GM12878 (cell line): ENCODE results near the gene NUP210. TPM values are rescaled to one million over a fixed set of nuclear protein-coding genes. Genes with fewer than 3 reads are reported as not detected.

Experiments used
- ATAC-seq: fragments of 200-7000 bp; cut with Tn5 transposase; 3 replicates; pipeline ENCODE4 v1.9.1; 2020; ENCODE audit warnings: mild to moderate bottlenecking, moderate library complexity
- BruUV-seq: library from RNA; stranded (reverse); fragments of 400-500 nt; replicated peaks from 2 replicates; lab custom pipeline; 2021; lab: Mats Ljungman, UMichigan
- CTCF ChIA-PET: fragments of 300-600 bp; sonication (Branson Sonifier 250); formaldehyde crosslinking; extraction: SDS; loops from one replicate; lab custom pipeline; 2021; ENCODE audit warnings: inconsistent platforms; lab: Yijun Ruan, JAX
- POLR2A ChIA-PET: fragments of 350-600 bp; formaldehyde crosslinking; extraction: SDS; loops from one replicate; lab custom pipeline; 2021; ENCODE audit warnings: inconsistent platforms; lab: Charles Lee
- RAD21 ChIA-PET: fragments of 300-600 bp; sonication (Branson Sonifier 250); formaldehyde crosslinking; loops from one replicate; lab custom pipeline; 2023; ENCODE audit warnings: antibody characterized with exemption; ENCODE audit not compliant: unreplicated experiment; lab: Charles Lee
- SMC1A ChIA-PET: fragments of 300-600 bp; sonication (Branson Sonifier 250); formaldehyde crosslinking; loops from one replicate; lab custom pipeline; 2023; ENCODE audit not compliant: unreplicated experiment, uncharacterized antibody; lab: Charles Lee
- DNase-seq: peaks from one replicate; pipeline ENCODE4 v3.0.0-alpha.2; 2011; ENCODE audit warnings: low read depth, low spot score
- FAIRE-seq: peaks from 3 replicates; lab custom pipeline; 2011; peaks lifted over from hg19 to GRCh38; lab: Jason Lieb, UNC
- H2AFZ ChIP-seq: 2 replicates; pipeline ENCODE4 v1.6.0; 2011; ENCODE audit warnings: low read depth, low read length, control low read depth; ENCODE audit not compliant: control insufficient read depth
- H3K27ac ChIP-seq: 2 replicates; pipeline ENCODE4 v1.5.1; 2011; ENCODE audit warnings: control low read depth; ENCODE audit not compliant: control insufficient read depth, insufficient read depth
- H3K27me3 ChIP-seq, 2 experiments: replicated peaks in 1 of 2; 2 replicates each; pipeline versions ENCODE4 v1.6.0 to v1.6.1; 2011; ENCODE audit warnings: low read length in 1 of 2; ENCODE audit not compliant: control insufficient read depth in 2 of 2, insufficient read depth in 2 of 2
- H3K36me3 ChIP-seq, 2 experiments: 2 replicates each; pipeline ENCODE4 v1.5.1; 2011; ENCODE audit warnings: low read length in 1 of 2; ENCODE audit not compliant: control insufficient read depth in 2 of 2, insufficient read depth in 2 of 2
- H3K4me1 ChIP-seq: 2 replicates; pipeline ENCODE4 v1.6.1; 2011; ENCODE audit warnings: mild to moderate bottlenecking, low read length, moderate library complexity, mixed read lengths; ENCODE audit not compliant: control insufficient read depth, insufficient read depth
- H3K4me2 ChIP-seq: 2 replicates; pipeline ENCODE4 v1.6.0; 2011; ENCODE audit warnings: control low read depth; ENCODE audit not compliant: control insufficient read depth, insufficient read depth
- H3K4me3 ChIP-seq: fragments of 200-600 bp; sonication (generic); 2 replicates; pipeline ENCODE4 v1.5.1; 2016
- H3K79me2 ChIP-seq: 2 replicates; pipeline ENCODE4 v1.6.0; 2011; ENCODE audit warnings: low read length; ENCODE audit not compliant: control insufficient read depth, insufficient read depth
- H3K9ac ChIP-seq: 2 replicates; pipeline ENCODE4 v1.8.0; 2011; ENCODE audit warnings: low read length, control low read depth, mixed read lengths; ENCODE audit not compliant: control insufficient read depth, insufficient read depth
- H3K9me3 ChIP-seq: replicated peaks from 3 replicates; pipeline ENCODE4 v1.5.1; 2011; ENCODE audit warnings: mild to moderate bottlenecking, low read length; ENCODE audit not compliant: control insufficient read depth, insufficient read depth
- H4K20me1 ChIP-seq: 2 replicates; pipeline ENCODE4 v1.6.0; 2011; ENCODE audit not compliant: control insufficient read depth, insufficient read depth
- BCL11A ChIP-seq: IDR thresholded peaks from 2 replicates; pipeline ENCODE4 v1.6.1; 2011; ENCODE audit warnings: low read depth, low read length
- HDAC2 ChIP-seq: fragments of 200-600 bp; sonication (generic); IDR thresholded peaks from 2 replicates; pipeline ENCODE4 v1.6.1; 2017
- HDAC6 ChIP-seq: fragments of 200-600 bp; sonication (generic); IDR thresholded peaks from one replicate; pipeline ENCODE4 v1.8.0; 2017; ENCODE audit warnings: antibody characterized with exemption; ENCODE audit not compliant: unreplicated experiment
- JUNB ChIP-seq: IDR thresholded peaks from 2 replicates; pipeline ENCODE4 v1.6.1; 2016; ENCODE audit warnings: antibody characterized with exemption, mild to moderate bottlenecking
- JUND ChIP-seq: IDR thresholded peaks from 2 replicates; pipeline ENCODE4 v1.6.1; 2012; ENCODE audit warnings: low read depth, mild to moderate bottlenecking, low read length, improper control_type of control experiment, moderate library complexity
- MYC ChIP-seq: IDR thresholded peaks from 2 replicates; pipeline ENCODE4 v1.6.1; 2011; ENCODE audit warnings: mild to moderate bottlenecking, low read length, moderate library complexity, inconsistent platforms; ENCODE audit not compliant: insufficient read depth, insufficient replicate concordance, insufficient read length, severe bottlenecking
- NFXL1 ChIP-seq: fragments of 450-650 bp; IDR thresholded peaks from 2 replicates; pipeline ENCODE4 v1.6.1; 2017; ENCODE audit warnings: antibody characterized with exemption, mild to moderate bottlenecking, borderline replicate concordance
- PAX5 ChIP-seq: IDR thresholded peaks from 2 replicates; pipeline ENCODE4 v1.6.1; 2011; ENCODE audit warnings: low read depth, low read length, borderline replicate concordance
- RFX5 ChIP-seq: IDR thresholded peaks from 2 replicates; pipeline ENCODE4 v1.6.1; 2011; ENCODE audit warnings: low read depth, low read length, improper control_type of control experiment
- SPI1 ChIP-seq: IDR thresholded peaks from 2 replicates; pipeline ENCODE4 v1.6.1; 2011; ENCODE audit warnings: low read depth, mild to moderate bottlenecking, low read length, moderate library complexity, borderline replicate concordance; ENCODE audit not compliant: insufficient read depth
- SREBF2 ChIP-seq: IDR thresholded peaks from 2 replicates; pipeline ENCODE4 v1.6.1; 2012; ENCODE audit warnings: mild to moderate bottlenecking, low read length
- ZNF274 ChIP-seq: IDR thresholded peaks from one replicate; pipeline ENCODE4 v1.8.0; 2011; ENCODE audit not compliant: insufficient read length, insufficient read depth
- WGBS: methylation state at CpG from one replicate; pipeline ENCODE4 v1.1.6; 2016; ENCODE audit warnings: low lambda C conversion rate; ENCODE audit not compliant: insufficient replicate concordance, insufficient coverage; ENCODE audit errors: missing lambda C conversion rate; 5-methylcytosine and 5-hydroxymethylcytosine counted together
- in situ Hi-C: fragments of 300-500 bp; cut with MboI; formaldehyde crosslinking; loops from 9 replicates; pipeline ENCODE4 v1.14.3; 2018; ENCODE audit warnings: mixed read lengths
- intact Hi-C: fragments of 100-400 bp; cut with micrococcal nuclease; formaldehyde crosslinking; loops from one replicate; pipeline ENCODE4 v1.14.2; 2022; ENCODE audit not compliant: unreplicated experiment
- polyA plus RNA-seq, 11 experiments: library from polyadenylated mRNA; depleted of rRNA in 4 of 11; unstranded in 6 of 11; stranded (reverse) in 5 of 11; fragments of >200 nt; fragmentation: Nextera tagmentation in 4 of 11; fragmentation: Illumina TruSeq in 1 of 11; extraction: Ambion mirVana in 4 of 11; extraction: Trizol in 1 of 11; gene quantifications; 1 replicate in 1 of 11; 2 replicates in 10 of 11; pipeline versions ENCODE4 v1.2.1 to v1.2.3, GENCODE V29; 2011 to 2016; ENCODE audit warnings: inconsistent platforms in 2 of 11, missing spikeins in 2 of 11, low read depth in 1 of 11
- total RNA-seq, 4 experiments: library from RNA; depleted of rRNA in 3 of 4; stranded (reverse); fragments of >200 nt in 3 of 4; fragmentation: Illumina TruSeq in 1 of 4; extraction: Trizol in 1 of 4; gene quantifications; 2 replicates each; pipeline versions ENCODE4 v1.2.1 to v1.2.3, GENCODE V29; 2013 to 2021
- TF ChIP-seq, protein P1 (sequence below): IDR thresholded peaks from 2 replicates; pipeline ENCODE4 v1.6.1; 2011; ENCODE audit warnings: low read depth, low read length, improper control_type of control experiment, borderline replicate concordance
- TF ChIP-seq, protein P2 (sequence below): fragments of 450-650 bp; IDR thresholded peaks from 2 replicates; pipeline ENCODE4 v1.6.1; 2018; ENCODE audit warnings: borderline replicate concordance, mild to moderate bottlenecking; ENCODE audit not compliant: partially characterized antibody

Gene NUP210
- total and polyA plus RNA-seq, 10 of the 15 experiments (the other 5 are each of a cell fraction or from before 2014, with no cell fraction given): 2.9 to 150 (median 76.0) TPM

- DNase-seq (no peak), ATAC-seq (no peak), FAIRE-seq (no peak)
- intact Hi-C loops: no loop called here
- no peak overlapping the region for H2AFZ ChIP-seq
- H4K20me1 ChIP-seq: no peaks in the 10 kb centered on the region; the same call in 1 of the 2 replicates
- H3K4me1 ChIP-seq: no peaks in the 10 kb centered on the region
- no peaks in the 10 kb centered on the region for H3K79me2 ChIP-seq
- H3K27me3 ChIP-seq: no peaks in the 10 kb centered on the region
- no TSS peak for BruUV-seq
- no peaks in the 10 kb centered on the region for H3K9me3 ChIP-seq
- ChIA-PET RAD21 (interaction anchor here (2.0 kb wide), 1 partner anchor 103 kb away, joined by 4 read pairs; no protein-coding TSS in a partner anchor), CTCF (interaction anchor here (0.9 kb wide), 1 partner anchor 257 kb away, joined by 3 read pairs; no protein-coding TSS in a partner anchor), SMC1A (interaction anchor here (1.4 kb wide), 1 partner anchor 103 kb away, joined by 4 read pairs; no protein-coding TSS in a partner anchor), POLR2A (no interaction called here)
- H3K9ac ChIP-seq: no peak overlapping the region
- H3K27ac ChIP-seq: no peak overlapping the region
- in situ Hi-C loops: no loop called here
- no peak overlapping the region for H3K4me2 ChIP-seq
- 84% methylated on average over 13 of the region's 13 CpGs for WGBS
- peaks cover 43 to 55% of the 10 kb centered on the region in 2 experiments for H3K36me3 ChIP-seq
- TF ChIP-seq RFX5 (no peak), HDAC6 (no peak), HDAC2 (no peak), ZNF274 (no peak)
- TF ChIP-seq, protein P1, sequence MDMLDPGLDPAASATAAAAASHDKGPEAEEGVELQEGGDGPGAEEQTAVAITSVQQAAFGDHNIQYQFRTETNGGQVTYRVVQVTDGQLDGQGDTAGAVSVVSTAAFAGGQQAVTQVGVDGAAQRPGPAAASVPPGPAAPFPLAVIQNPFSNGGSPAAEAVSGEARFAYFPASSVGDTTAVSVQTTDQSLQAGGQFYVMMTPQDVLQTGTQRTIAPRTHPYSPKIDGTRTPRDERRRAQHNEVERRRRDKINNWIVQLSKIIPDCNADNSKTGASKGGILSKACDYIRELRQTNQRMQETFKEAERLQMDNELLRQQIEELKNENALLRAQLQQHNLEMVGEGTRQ: no peak
- H3K4me3 ChIP-seq: no peak overlapping the region
Measured at GRCh38 chr3:13348661-13349396, 71.3 kb downstream of the NUP210 start.

DNA sequence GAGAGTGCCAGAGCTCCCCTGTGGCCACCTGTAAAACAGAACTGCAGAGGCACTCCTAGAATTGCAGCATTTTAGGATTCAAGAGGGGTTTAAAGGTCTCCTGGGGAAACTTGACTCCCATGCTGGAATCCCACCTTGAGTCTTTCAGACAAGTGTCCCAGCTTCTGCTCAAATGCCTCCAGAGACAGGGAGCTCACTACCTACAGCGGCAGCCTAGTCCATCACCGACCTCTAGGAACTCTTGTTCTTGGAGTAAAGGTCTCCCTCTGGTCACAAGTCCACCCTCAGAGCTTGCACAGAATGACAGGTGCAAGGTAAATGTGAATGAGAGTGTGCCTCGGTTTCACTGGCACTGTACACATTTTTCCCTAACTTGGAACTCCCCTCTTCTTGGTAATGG, 72.0 kb downstream of the NUP210 start:
- no peak for DNase-seq
- peaks cover 40 to 48% of the 10 kb centered on the region in 2 experiments for H3K36me3 ChIP-seq
- H3K4me1 ChIP-seq: no peaks in the 10 kb centered on the region
- no peaks in the 10 kb centered on the region for H3K9me3 ChIP-seq
- intact Hi-C loops (no loop called here), in situ Hi-C loops (no loop called here)
- BruUV-seq: no TSS peak
- ChIA-PET SMC1A (no interaction called here), RAD21 (no interaction called here), CTCF (interaction anchor here (0.9 kb wide), 1 partner anchor 256 kb away, joined by 3 read pairs; no protein-coding TSS in a partner anchor), POLR2A (no interaction called here)
- no peak for FAIRE-seq
- no peak overlapping the region for H3K4me3 ChIP-seq
- no peaks in the 10 kb centered on the region for H3K27me3 ChIP-seq
- no peak overlapping the region for H2AFZ ChIP-seq
- H3K9ac ChIP-seq: no peak overlapping the region
- H3K4me2 ChIP-seq: no peak overlapping the region
- no peak overlapping the region for H3K27ac ChIP-seq
- H3K79me2 ChIP-seq: no peaks in the 10 kb centered on the region
- no peaks in the 10 kb centered on the region; the same call in 1 of the 2 replicates for H4K20me1 ChIP-seq
- 98% methylated on average over 3 of the region's 3 CpGs for WGBS
- no peak for ATAC-seq
- no peak for TF ChIP-seq BCL11A
- no peak for TF ChIP-seq SPI1
- no peak for TF ChIP-seq SREBF2
- TF ChIP-seq NFXL1: no peak
- no peak for TF ChIP-seq PAX5
- TF ChIP-seq MYC: no peak
- no peak for TF ChIP-seq JUNB
- no peak for TF ChIP-seq JUND
- TF ChIP-seq, protein P2, sequence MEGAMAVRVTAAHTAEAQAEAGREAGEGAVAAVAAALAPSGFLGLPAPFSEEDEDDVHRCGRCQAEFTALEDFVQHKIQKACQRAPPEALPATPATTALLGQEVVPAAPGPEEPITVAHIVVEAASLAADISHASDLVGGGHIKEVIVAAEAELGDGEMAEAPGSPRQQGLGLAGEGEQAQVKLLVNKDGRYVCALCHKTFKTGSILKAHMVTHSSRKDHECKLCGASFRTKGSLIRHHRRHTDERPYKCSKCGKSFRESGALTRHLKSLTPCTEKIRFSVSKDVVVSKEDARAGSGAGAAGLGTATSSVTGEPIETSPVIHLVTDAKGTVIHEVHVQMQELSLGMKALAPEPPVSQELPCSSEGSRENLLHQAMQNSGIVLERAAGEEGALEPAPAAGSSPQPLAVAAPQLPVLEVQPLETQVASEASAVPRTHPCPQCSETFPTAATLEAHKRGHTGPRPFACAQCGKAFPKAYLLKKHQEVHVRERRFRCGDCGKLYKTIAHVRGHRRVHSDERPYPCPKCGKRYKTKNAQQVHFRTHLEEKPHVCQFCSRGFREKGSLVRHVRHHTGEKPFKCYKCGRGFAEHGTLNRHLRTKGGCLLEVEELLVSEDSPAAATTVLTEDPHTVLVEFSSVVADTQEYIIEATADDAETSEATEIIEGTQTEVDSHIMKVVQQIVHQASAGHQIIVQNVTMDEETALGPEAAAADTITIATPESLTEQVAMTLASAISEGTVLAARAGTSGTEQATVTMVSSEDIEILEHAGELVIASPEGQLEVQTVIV: no peak
